ENCODE measurements around the gene S100B.

S100B gene

DNA sequence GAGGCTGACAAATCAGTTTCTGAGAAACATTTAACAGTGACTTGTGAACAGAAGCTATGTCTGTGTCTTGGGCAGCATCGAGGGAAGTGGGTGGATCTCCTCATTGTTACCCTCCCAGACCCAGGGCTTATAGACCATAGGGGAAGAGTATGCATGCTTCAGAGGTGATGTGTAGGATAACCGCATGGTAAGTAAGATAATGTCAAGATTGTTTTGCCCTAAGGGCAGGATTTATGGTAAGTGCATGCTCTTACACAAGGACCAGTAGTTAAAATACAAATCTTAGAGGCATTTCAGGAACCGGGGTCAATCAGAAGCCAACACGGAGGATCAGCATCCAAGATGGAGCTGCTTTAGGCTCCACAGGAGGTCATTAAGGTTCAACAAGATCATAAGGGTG is 22.8 kb upstream of the S100B start:
- DNase-seq: no peak

DNA sequence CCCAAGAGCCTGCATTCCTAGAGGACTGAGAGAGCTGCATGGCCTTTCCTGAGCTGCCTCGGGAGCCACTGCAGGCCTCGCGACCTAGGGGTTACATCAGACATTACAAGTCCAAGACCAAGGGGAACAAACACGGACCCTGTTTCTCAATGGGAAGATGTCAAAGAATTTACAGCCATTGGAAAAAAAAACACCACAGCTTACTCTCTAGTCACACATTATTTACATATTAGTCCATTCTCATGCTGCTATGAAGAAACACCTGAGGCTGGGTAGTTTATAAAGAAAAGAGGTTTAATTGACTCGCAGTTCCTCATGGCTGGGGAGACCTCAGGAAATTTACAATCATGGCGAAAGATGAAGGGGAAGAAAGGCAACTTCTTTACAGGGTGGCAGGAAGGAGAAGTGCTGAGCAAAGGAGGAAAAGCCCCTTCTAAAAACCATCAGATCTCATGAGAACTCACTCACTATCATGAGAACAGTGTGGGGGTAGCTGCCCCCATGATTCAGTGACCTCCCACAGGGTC is 22.2 kb upstream of the S100B start:
- peak; percentile 63 to 79 for DNase-seq

DNA sequence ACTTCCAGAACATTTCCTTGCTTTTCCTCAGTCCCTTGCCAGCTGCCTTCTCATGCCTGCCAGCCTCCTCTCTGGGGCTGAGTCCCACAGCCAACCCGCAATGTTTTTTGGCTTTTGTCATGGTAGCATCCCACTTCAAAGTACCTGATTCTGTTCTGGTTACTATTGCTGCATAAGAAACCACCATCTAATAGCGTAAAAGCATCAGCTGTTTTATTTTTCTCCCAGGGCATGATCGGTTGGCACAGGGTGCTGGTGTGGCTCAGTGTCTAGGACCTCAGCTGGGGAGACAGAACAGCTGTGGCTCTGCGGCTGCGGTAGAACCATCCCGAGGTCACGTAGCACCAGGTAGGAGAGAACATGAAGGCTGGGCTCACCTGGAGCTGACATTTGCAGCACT is 21.7 kb upstream of the S100B start:
- DNase-seq: no peak

DNA sequence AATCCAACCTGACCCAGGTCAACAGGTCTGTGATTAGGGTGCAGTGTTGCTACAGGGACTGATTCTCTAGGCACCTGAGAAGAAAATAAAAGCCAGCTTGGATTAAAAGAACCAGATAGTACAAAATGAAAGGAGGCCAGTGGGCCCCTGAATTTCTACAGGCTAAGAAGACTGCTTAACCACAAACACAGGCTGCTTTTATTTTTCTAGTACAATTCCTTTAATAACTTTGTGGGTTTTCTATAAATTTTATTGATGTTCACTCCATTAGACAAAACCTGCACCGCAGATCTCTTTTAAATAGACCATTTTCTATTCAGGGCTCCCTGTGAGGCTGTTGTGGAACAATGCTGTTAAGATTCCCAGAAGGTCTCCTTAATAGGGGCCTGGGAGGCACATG is 20.9 kb upstream of the S100B start:
- DNase-seq: no peak

DNA sequence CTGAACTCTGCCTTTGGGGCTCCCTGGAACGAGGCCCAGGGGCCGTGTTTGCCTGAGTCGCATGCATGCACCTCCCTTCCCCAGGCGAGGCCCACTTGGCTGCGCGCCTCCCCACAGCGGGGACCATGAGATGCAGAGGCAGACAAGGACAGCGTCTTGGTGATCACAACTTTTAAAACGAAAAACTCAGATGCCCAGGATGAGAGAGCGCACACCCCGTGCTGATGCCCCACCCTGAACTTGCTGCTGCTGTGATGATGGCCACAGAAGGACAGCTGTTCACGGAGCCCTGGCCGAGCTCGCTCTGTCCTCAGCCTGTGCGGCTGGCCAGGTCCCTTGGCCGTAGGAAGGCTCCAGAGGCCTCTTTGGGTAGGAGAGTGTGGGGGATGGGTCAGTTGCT is 19.2 kb upstream of the S100B start:
- no peak for DNase-seq

DNA sequence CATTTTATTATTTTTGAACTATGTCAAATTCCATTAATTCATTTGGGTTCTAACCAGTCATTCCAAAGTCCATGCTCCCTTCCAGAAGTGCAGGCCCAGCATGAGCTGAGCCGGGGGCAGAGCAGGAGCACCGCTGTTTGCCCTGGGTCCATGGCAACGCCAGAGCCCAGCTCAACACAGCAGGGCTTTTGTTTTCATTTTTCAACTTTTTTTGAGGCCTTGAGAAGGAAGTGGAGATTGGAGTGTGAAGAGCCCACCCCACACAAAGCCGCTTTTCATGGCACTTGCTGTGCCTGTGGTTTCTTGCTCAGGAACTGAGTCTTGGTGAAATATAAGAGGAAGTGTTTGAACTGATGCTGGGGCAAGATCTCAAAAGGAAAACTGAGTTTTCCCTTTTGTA is 17.3 kb upstream of the S100B start:
- peak; percentile 85 to 88 for DNase-seq

DNA sequence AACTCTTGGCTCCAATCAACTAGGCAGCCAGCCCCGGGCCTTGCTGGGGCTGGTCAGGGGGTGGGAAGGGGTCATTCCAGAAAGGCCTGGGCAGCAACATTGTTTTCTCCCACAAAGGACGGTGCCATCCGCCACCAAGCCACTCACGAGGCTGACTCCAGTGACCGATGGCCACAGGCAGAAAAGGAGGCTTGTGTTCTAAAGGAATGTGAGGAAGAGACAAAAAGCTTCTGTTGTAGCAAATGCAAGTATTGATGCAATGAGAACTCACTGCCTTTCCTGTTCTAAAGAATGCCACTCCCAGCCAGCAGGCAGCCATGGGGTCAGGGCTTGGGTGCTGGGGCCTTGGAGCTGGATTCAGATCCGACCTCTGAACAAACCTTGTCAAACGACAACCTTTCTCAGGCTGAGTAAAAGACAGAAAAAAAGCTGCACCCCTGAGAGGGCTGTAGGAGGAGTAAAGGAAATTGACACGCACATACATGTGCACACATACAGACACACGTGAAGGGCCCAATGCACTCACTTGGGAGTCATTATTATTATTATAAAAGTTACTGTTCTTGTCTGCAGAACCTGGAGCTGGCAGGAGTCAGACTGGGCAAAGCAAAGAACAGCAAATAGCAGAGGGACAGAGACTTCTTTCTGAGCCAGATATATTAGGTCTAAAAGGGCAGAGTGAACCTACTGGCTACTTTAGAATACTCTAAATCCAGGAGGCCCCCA is 16.7 kb upstream of the S100B start:
- DNase-seq: peak; percentile 7 to 19

DNA sequence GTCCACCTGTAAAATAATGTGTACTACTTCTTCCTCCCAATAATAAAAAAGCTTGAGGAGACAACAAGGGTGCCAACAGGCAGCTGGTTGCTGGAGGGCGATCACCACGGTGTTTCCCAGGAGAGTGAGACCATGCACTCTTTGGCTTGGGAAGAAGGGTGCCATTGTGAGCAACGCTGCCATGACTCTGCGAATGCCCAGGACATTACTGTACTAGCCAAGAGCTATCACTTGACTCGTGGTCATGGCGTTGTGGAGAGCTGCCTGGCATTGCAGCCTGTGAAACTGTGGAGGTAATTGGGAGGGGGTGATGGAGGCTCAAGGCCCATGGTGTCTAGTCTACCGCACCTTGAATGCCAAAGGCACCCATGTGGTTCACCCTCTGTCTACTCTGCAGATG is 16.0 kb upstream of the S100B start:
- DNase-seq: no peak

DNA sequence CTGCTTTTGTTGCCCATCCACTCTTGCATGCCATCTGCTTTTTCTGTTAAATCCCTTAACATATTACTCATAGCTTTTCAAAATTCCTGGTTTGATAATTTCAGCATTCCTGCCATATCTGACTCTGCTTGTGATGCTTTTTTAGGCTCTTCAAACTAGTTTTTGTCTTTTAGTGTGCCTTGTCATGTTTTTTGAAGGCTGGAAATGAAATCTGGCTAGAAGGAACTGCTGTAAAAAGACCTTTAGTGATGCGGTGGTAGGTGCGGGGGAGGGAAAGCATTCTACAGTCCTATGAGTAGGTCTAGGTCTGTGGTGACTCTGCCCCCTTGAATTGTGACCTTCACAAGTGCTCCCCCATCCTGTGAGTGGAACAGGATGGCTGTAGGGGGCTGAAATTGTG is 15.0 kb upstream of the S100B start:
- no peak for DNase-seq

DNA sequence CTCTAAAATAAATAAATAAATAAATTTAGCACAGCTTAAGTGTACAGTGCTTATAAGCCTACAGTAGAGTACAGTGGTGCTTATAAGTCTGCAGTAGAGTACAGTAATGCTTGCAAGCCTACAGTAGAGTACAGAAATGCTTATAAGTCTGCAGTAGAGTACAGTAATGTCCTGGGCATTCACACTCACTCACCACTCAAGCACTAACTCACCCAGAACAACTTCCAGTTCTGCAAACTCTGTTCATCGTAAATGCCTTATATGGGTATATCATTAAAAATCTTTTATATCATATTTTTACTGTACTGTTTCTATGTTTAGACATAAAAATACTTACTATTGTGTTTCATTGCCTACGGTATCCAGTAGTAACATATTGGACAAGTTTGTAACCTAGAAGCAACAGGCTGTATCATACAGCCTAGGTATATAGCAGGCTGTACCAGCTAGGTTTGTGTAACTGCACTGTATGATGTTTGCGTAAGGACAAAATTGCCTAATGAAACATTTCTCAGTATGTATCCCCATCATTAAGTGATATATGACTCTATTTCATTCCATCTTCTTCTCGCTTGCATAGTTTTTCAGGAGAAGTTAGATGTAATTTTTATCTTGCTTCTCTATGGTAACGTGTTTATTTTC is 14.0 kb upstream of the S100B start:
- peak in 1 of 2 donors; percentile 59 for DNase-seq

DNA sequence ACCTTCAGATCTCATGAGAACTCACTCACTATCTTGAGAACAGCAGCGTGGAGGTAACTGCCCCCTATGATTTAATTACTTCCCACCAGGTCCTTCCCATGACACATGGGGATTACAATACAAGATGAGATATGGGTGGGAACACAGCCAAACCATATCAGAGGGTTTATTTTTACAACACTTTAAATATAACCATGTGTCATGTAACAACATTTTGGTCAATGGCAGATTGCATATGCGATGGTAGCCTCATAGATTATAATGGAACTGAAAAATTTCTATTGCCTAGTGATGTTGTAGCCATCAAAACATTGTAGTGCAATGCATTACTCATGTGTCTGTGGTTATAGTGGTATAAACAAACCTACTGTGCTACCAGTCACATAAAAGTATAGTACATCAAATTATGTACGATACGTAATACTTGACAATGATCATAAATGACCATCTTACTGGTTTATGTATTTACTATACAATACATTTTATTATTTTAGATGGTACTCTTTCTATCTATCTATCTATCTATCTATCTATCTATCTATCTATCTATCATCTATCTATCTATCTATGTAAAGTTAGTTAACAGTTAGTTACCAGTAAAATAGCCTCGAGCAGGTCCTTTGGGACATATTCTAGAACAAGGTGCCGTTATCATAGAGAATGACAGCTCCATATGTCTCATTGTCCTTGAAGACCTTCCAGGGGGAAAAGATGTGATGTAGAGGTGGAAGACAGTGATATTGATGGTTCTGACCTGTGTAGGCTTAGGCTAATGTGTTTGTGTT is 12.6 kb upstream of the S100B start:
- DNase-seq: peak in 1 of 2 donors; percentile 9

DNA sequence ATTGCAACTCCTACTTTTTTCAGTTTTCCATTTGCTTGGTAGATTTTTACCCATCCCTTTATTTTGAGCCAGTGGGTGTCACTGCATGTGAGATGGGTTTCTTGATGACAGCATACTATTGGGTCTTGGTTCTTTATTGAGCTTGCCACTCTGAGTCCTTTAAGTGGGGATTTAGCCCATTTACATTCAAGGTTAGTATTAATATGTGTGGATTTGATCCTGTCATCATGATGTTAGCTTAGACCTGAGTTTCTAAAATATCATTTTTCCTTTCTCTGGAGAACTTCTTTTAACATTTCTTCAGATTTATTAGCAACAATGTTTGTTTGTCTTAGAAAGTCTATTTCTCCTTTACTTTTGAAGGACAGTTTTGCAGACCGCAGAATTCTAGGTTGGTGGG is 11.8 kb upstream of the S100B start:
- no peak for DNase-seq

DNA sequence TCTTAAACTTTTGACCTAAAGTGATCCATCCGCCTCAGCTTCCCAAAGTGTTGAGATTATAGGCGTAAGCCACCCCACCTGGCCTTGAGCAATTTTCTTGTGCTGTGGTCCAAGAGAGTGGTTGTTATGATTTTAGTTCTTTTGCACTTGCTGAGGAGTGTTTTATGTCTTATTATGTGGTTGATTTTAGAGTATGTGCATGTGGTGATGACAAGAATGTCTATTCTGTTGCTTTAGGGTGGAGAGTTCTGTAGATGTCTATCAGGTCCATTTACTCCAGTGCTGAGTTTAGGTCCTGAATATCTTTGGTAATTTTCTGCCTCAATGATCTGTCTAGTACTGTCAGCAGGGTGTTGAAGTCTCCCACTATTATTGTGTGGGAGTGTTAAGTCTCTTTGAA is 11.2 kb upstream of the S100B start:
- DNase-seq: no peak

DNA sequence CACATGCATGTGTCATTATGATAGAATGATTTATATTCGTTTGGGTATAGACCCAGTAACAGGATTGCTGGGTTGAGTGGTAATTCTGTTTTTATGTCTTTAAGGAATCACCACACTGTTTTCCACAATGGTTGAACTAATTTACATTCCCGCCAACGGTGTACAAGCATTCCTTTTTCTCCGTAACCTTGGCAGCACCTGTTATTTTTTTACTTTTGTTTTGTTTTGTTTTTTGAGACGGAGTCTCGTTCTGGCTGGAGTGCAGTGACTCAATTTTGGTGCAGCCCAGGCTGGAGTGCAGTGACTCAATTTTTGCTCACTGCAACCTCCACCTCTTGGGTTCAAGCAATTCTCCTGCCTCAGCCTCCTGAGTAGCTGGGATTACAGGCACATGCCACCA is 8.5 kb upstream of the S100B start:
- DNase-seq: no peak

DNA sequence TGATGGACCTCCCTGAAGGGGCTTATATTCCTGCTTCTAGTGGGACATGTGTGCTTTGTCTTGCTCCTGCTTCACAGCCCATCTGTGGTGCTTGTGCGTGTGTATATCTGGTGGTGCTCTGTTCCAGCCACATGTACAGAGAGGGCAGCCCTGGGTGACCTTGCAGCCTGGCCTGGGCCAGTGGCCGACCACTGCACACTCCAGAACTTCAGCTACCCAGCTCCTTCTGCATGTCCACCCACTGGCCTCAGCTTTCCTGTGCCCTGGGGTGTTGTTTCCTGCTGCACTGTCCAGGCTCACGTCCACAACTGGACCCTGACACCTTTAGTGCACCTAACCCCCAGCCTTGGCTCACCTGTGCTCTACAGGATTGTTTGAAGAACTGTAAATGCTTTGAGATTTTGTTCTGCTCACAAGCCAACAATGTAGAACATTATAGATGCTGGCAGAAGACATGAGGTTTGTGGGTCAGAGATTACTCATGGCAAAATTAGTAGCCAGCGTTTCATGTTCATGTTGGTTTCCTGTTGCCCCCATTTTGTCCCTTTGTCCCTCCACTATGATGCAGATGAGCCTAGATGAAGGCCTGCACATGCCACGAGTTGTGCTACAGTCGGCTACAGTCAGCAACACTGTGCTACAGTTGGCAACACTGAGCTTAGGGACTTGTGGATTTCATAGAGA is 5.3 kb upstream of the S100B start:
- DNase-seq: no peak

DNA sequence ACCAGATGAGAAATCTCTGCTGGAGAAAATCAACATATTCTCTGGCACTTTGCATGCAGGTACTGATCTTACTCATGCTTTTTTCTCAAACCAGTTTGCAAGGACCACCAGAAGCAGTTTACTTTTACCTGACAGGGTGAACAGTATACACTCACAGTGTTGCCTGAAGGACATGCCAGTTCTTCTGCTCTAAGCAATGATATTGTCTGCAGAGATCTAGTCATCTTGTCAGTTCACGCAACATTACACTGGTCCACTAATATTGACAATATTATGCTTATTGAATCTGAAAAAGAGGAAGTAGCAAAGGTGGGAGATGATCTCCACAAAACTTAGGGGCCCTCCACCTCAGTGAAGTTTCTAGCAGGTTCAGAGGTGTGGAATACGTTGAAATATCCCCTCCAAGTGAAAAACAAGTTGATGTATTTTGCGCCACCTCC is 3.8 kb upstream of the S100B start:
- DNase-seq: no peak

DNA sequence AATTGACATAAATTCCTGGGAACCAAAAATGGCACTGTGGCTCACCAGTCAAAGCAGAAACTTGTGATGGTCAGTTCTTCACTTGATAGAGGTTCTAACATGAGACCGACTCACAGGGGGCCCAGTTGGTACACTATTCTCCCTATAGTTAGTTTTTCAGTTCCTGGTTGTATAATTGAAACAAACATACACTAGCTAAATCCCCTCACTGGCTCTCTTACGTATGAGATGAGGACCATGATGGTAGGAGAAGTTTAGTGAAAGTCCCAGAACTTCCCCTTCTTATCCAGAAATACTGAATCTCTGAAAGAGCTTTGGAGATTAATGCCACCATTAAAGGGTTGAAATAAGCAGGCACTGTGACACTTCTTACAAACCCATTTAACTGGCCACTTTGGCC is 2.8 kb upstream of the S100B start:
- DNase-seq: no peak

DNA sequence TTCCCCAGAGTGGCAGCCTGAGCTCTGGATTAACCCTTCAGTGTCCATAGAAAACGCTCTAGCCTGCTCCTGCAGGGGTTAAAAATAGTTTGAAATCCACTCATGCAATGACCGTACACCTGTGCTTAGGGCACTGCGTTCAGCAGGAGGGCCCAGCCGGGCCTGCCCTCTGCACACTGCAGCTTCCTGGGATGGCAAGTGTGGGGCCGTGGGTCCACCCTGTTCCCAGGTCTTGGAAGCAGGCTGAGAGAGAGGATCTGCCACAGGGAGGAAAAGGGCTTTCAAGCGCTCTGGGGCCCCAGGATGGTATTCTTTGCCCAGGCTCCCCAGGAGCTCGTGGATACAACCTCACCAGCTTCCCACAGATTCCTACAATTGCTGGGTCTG is 1.5 kb upstream of the S100B start:
- no peak for DNase-seq

DNA sequence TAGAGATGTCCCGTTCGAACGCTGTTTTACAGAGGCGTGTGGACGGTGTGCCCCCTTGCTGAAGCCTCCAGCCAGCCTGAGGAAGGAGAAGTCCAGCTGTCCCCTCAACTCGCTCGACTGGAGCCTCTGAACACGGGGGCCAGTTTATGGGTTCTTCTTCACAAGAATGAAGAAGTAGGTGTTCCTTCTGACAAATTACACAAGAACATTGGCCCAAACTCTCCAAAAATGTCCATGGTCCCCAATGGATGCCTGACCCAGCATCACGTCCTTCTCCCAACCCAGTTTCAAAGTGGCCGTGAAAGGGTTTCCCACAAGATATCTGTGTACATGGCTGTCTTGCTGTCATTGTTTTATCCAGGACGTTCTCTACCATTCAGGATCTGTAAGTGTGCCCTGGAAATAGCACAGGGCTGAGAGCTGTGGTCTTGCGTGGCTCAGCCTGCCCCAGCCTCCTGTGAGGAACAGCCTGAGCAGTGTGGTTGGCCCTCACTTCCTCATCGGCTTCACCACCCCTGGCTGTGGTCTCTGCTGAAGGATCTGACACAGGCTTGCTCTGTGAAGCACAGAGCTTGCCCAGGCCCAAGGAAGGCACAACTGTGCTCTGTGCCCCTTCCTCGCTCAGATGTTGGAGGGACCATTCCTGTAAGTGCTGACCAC is 1.0 kb upstream of the S100B start:
- DNase-seq: peak; percentile 81 to 89

DNA sequence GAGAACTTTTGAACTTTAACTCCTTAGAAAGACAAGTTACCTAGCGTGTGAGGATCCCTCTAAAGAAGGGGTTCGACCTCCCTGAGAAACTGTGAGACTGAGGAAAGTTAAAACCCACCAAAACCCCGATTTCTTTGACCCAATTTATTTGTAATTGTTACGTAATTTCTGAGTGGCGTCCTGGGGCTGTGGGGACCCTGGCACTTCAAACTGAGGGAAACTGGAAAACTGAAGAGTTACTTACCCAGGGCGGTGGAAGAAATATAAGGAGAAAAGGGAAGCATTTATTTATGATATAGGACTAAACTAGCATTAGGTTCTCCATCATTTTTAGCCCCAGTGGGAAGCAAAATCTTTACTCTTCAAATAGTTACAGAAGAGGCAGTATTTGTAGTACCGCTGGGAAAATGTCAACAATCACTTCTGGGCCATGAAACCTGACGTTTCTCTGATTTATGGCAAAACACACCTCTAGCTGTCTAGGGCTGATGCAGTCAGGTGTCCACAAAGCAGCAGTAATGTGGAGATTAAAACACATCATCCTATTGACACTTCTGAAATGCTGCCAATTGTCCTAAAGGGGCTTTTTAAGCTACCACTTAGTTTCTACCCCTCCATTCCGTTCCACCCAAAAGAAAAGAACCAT is 430 bp downstream of the S100B start:
- no peak for DNase-seq

DNA sequence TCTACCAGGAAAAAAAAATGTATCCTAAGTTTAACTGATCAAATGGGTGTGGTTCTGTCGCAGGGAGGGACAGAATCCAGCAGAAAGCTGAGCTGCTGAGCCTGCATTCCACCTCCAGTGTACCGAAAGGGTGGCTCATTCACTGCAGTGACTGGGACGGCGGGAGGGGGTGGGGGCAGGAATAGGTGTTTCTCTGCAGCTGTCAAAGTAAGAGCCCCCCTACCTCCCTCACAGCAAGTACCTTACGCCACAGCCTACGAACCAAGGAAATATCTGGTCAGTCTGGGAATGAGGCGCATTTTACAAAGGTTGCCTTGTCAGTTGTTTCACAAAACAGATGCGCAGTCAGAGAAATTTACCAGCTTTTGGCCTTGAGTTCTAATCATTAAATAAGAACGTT is 1.7 kb downstream of the S100B start:
- DNase-seq: no peak

DNA sequence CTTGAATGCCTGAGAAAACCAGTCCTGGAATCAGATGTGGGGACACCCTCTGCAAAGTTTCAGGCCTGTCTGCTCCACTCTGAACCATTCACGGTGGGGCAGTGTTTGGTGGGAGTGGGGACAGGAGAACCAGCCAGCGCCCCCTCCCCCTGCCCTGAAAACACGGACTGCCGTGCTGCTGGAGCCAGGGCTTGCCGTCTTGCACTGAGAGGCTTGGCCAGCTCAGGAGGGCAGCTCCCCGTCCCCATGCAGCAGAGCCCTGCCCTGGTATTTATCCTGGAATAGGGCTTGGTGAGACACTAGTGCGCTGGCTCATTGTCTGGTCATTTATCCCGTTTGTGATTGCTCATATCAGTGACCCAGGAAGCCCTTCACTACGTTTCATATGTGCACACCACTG is 3.9 kb downstream of the S100B start:
- DNase-seq: no peak
